Glutamatergic neuron (in vitro differentiated cells): ENCODE results near the gene RHOC. TPM values are rescaled to one million over a fixed set of nuclear protein-coding genes. Genes with fewer than 3 reads are reported as not detected.

ENCODE experiments used
- DNase-seq: peaks from one replicate; pipeline ENCODE4 v3.0.0; 2022
- H3K27ac Mint-ChIP-seq: one replicate; pipeline ENCODE4 v1.8.0; 2020; ENCODE audit warnings: mild to moderate bottlenecking, mixed read lengths, inconsistent platforms; ENCODE audit not compliant: unreplicated experiment
- H3K27me3 Mint-ChIP-seq: one replicate; pipeline ENCODE4 v1.8.0; 2020; ENCODE audit warnings: mild to moderate bottlenecking, moderate library complexity, mixed read lengths, inconsistent platforms; ENCODE audit not compliant: unreplicated experiment
- H3K36me3 Mint-ChIP-seq: one replicate; pipeline ENCODE4 v1.8.0; 2020; ENCODE audit warnings: mild to moderate bottlenecking, mixed read lengths, inconsistent platforms; ENCODE audit not compliant: unreplicated experiment
- H3K4me1 Mint-ChIP-seq: one replicate; pipeline ENCODE4 v1.8.0; 2020; ENCODE audit warnings: mild to moderate bottlenecking, low read depth, mixed read lengths, inconsistent platforms; ENCODE audit not compliant: unreplicated experiment
- H3K4me3 Mint-ChIP-seq: one replicate; pipeline ENCODE4 v1.8.0; 2020; ENCODE audit warnings: mild to moderate bottlenecking, mixed read lengths, inconsistent platforms; ENCODE audit not compliant: unreplicated experiment
- H3K9me3 Mint-ChIP-seq: one replicate; pipeline ENCODE4 v1.8.0; 2020; ENCODE audit warnings: mild to moderate bottlenecking, moderate library complexity, mixed read lengths, inconsistent platforms; ENCODE audit not compliant: unreplicated experiment
- CTCF ChIP-seq: fragments of 200-600 bp; sonication (generic); IDR thresholded peaks from one replicate; pipeline ENCODE4 v1.5.0; 2021; ENCODE audit not compliant: partially characterized antibody, unreplicated experiment
- total RNA-seq: library from RNA; stranded (reverse); fragmentation: NEBNext Ultra II Directional; extraction: Animal tissue kit (Norgen Biotek cat#: 25700); gene quantifications from one replicate; pipeline ENCODE4 v1.2.1, GENCODE V29; 2021; ENCODE audit not compliant: unreplicated experiment

RHOC gene
- total RNA-seq, 1 donor from 2014 or later, result 130 TPM

- H3K4me3 Mint-ChIP-seq, result no peak overlapping the region
Measured at GRCh38 chr1:112697781-112698201, 9.1 kb downstream of the RHOC start.

GRCh38 chr1:112696578-112697314, 10.2 kb downstream of the RHOC start:
- no peak overlapping the region for H3K27ac Mint-ChIP-seq
- H3K4me1 Mint-ChIP-seq, result peaks cover 8% of the 10 kb centered on the region
- peaks cover 1% of the 10 kb centered on the region for H3K36me3 Mint-ChIP-seq
- peaks cover 1% of the 10 kb centered on the region for H3K27me3 Mint-ChIP-seq
- no peak overlapping the region for H3K4me3 Mint-ChIP-seq
- no peak for TF ChIP-seq CTCF
- no peak for DNase-seq
- H3K9me3 Mint-ChIP-seq, result no peaks in the 10 kb centered on the region

More at GRCh38 chr1:112697781-112698201, 9.1 kb downstream of the RHOC start:
- Mint-ChIP-seq H3K9me3 (no peaks in the 10 kb centered on the region), H3K4me1 (peaks cover 15% of the 10 kb centered on the region), H3K36me3 (peaks cover 7% of the 10 kb centered on the region), H3K27ac (no peak overlapping the region), H3K27me3 (peaks cover 5% of the 10 kb centered on the region)
- TF ChIP-seq CTCF, result no peak
- DNase-seq, result no peak

GRCh38 chr1:112695276-112695675, 11.7 kb downstream of the RHOC start:
- H3K27ac Mint-ChIP-seq, result no peak overlapping the region
- H3K4me3 Mint-ChIP-seq, result no peak overlapping the region
- no peak for TF ChIP-seq CTCF
- peaks cover 3% of the 10 kb centered on the region for H3K27me3 Mint-ChIP-seq
- H3K36me3 Mint-ChIP-seq, result no peaks in the 10 kb centered on the region
- H3K4me1 Mint-ChIP-seq, result peaks cover 3% of the 10 kb centered on the region
- no peaks in the 10 kb centered on the region for H3K9me3 Mint-ChIP-seq
- DNase-seq, result no peak

GRCh38 chr1:112694363-112694929, 12.5 kb downstream of the RHOC start:
- TF ChIP-seq CTCF, result no peak
- H3K4me1 Mint-ChIP-seq, result peaks cover 3% of the 10 kb centered on the region
- no peak overlapping the region for H3K27ac Mint-ChIP-seq
- H3K27me3 Mint-ChIP-seq, result peaks cover 3% of the 10 kb centered on the region
- H3K9me3 Mint-ChIP-seq, result no peaks in the 10 kb centered on the region
- no peak overlapping the region for H3K4me3 Mint-ChIP-seq
- no peaks in the 10 kb centered on the region for H3K36me3 Mint-ChIP-seq
- DNase-seq, result no peak

GRCh38 chr1:112693821-112694220, 13.1 kb downstream of the RHOC start:
- Mint-ChIP-seq H3K4me3 (no peak overlapping the region), H3K27ac (no peak overlapping the region), H3K36me3 (no peaks in the 10 kb centered on the region), H3K4me1 (peaks cover 5% of the 10 kb centered on the region), H3K27me3 (peaks cover 3% of the 10 kb centered on the region), H3K9me3 (peaks cover 2% of the 10 kb centered on the region)
- no peak for TF ChIP-seq CTCF
- DNase-seq, result no peak
